KMS-11 (cell line): ENCODE results near the gene INSYN1.
"Not testable (repeated sequence)": the region's sequence is repeated elsewhere in the genome, so short reads cannot be mapped to it uniquely, and the experiment has no call there.

Experiments used
- H2AFZ ChIP-seq: fragments of 200-600 bp; sonication (generic); 2 replicates; pipeline ENCODE4 v1.6.1; 2016; ENCODE audit warnings: antibody characterized with exemption, mixed run types, low read depth
- H3K27ac ChIP-seq: fragments of 200-600 bp; sonication (generic); 2 replicates; pipeline ENCODE4 v1.6.1; 2016; ENCODE audit warnings: mild to moderate bottlenecking, mixed run types
- H3K27me3 ChIP-seq: fragments of 200-600 bp; sonication (generic); 2 replicates; pipeline ENCODE4 v1.6.1; 2017; ENCODE audit warnings: mild to moderate bottlenecking, low read depth, mixed run types, moderate library complexity; ENCODE audit not compliant: insufficient read depth
- H3K36me3 ChIP-seq: fragments of 200-600 bp; sonication (generic); 2 replicates; pipeline ENCODE4 v1.6.1; 2017; ENCODE audit warnings: mild to moderate bottlenecking, mixed run types; ENCODE audit not compliant: insufficient read depth
- H3K4me1 ChIP-seq: fragments of 200-600 bp; sonication (generic); 2 replicates; pipeline ENCODE4 v1.6.1; 2016; ENCODE audit warnings: mild to moderate bottlenecking, low read depth, mixed run types; ENCODE audit not compliant: poor library complexity, severe bottlenecking
- H3K4me2 ChIP-seq: fragments of 200-600 bp; sonication (generic); 2 replicates; pipeline ENCODE4 v1.7.0; 2016; ENCODE audit warnings: mild to moderate bottlenecking, mixed run types
- H3K4me3 ChIP-seq: fragments of 200-600 bp; sonication (generic); IDR thresholded peaks from 2 replicates; pipeline ENCODE4 v1.6.1; 2017; ENCODE audit warnings: low read depth, low read length, mixed read lengths; ENCODE audit not compliant: insufficient read depth
- H3K79me2 ChIP-seq: fragments of 200-600 bp; sonication (generic); 2 replicates; pipeline ENCODE4 v1.6.1; 2016; ENCODE audit warnings: low read depth, mixed run types; ENCODE audit not compliant: insufficient read depth
- H3K9ac ChIP-seq: fragments of 200-600 bp; sonication (generic); 2 replicates; pipeline ENCODE4 v1.6.1; 2016; ENCODE audit warnings: mild to moderate bottlenecking, mixed run types
- H4K20me1 ChIP-seq: fragments of 200-600 bp; sonication (generic); 2 replicates; pipeline ENCODE4 v1.6.1; 2016; ENCODE audit warnings: mild to moderate bottlenecking, mixed run types; ENCODE audit not compliant: insufficient read depth
- TF ChIP-seq, protein P1 (sequence below): fragments of 200-600 bp; sonication (generic); conservative IDR thresholded peaks from 2 replicates; pipeline ENCODE4 v1.6.1; 2017; ENCODE audit warnings: low read depth, mild to moderate bottlenecking, antibody characterized with exemption, low read length, moderate library complexity, mixed read lengths

INSYN1 gene

DNA sequence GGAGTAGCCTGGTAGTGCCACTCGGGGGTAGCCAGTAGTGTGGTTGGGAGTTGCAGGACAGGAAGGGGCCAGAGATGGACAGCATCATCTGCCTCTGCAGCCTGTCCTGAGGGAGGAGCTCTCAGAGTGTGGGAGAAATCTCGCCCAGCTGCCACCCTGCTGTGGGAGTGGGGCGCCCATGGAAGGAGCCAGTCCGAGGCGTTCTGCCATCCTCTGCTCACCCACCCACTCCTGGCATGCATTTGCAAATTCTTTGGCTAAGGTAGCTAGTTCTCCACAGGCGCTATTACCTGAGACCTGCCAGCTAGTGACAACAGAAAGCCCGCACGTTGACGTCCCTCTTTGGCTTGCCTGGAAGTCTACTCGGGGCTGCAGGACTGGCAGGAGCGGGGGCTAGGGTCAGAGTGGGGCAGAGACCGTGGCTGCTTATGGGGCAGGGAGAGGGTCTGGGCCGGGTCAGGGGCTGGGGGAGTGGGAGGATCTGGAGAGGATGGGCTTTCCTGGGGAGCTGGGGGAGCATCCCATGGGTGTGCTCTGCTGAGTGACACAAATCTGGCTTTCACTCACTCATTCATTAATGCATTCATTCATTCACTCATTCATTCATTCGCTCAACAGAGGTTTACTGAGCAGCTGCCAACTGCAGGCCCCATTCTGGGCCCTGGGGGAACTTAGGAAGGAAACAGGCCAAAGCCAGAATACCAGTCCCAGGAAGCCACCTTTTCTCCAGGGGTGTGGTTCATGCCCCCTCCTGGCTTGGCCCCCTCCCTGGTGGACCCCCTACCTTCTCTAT, 44.4 kb upstream of the INSYN1 start:
- Histone ChIP-seq H3K4me1 (no peaks in the 10 kb centered on the region), H3K79me2 (no peaks in the 10 kb centered on the region), H3K27me3 (peaks cover 16% of the 10 kb centered on the region; the same call in 1 of the 2 replicates), H4K20me1 (no peaks in the 10 kb centered on the region), H3K4me2 (no peak overlapping the region), H3K9ac (no peak overlapping the region), H3K4me3 (no peak overlapping the region), H3K36me3 (no peaks in the 10 kb centered on the region), H2AFZ (no peak overlapping the region), H3K27ac (no peak overlapping the region)
- TF ChIP-seq, protein P1, sequence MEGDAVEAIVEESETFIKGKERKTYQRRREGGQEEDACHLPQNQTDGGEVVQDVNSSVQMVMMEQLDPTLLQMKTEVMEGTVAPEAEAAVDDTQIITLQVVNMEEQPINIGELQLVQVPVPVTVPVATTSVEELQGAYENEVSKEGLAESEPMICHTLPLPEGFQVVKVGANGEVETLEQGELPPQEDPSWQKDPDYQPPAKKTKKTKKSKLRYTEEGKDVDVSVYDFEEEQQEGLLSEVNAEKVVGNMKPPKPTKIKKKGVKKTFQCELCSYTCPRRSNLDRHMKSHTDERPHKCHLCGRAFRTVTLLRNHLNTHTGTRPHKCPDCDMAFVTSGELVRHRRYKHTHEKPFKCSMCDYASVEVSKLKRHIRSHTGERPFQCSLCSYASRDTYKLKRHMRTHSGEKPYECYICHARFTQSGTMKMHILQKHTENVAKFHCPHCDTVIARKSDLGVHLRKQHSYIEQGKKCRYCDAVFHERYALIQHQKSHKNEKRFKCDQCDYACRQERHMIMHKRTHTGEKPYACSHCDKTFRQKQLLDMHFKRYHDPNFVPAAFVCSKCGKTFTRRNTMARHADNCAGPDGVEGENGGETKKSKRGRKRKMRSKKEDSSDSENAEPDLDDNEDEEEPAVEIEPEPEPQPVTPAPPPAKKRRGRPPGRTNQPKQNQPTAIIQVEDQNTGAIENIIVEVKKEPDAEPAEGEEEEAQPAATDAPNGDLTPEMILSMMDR: no peak

DNA sequence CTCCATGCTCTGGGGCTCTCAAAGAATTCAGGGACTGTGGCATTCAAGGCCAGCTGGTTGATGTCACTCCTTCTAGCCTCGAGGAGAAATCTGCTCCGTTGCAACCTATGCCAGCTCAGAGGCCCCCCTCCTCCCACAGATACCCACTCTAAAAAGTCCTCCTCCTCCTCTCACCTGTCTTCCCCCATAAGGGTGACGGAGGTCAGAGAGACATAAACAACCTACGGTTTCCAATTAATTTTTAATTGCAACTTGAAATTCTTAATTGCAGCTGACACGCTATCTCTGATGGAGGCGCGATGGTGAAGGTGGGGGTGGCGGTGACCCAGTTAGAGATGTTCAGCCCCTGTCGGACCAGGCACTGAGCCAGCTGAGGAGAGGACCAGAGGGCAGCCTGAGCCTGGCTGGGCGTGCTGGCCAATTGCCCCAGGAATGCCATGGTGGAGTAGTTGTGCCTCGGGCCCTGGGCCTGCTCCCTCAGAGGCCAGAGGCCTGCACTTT, 43.2 kb upstream of the INSYN1 start:
- no peaks in the 10 kb centered on the region for H3K79me2 ChIP-seq
- peaks cover 4% of the 10 kb centered on the region; the same call in 1 of the 2 replicates for H3K27me3 ChIP-seq
- H3K27ac ChIP-seq: no peak overlapping the region
- no peaks in the 10 kb centered on the region for H3K4me1 ChIP-seq
- no peaks in the 10 kb centered on the region for H3K36me3 ChIP-seq
- H2AFZ ChIP-seq: no peak overlapping the region
- no peak overlapping the region for H3K4me3 ChIP-seq
- H4K20me1 ChIP-seq: no peaks in the 10 kb centered on the region
- H3K9ac ChIP-seq: no peak overlapping the region
- no peak overlapping the region for H3K4me2 ChIP-seq
- TF ChIP-seq, protein P1: no peak

DNA sequence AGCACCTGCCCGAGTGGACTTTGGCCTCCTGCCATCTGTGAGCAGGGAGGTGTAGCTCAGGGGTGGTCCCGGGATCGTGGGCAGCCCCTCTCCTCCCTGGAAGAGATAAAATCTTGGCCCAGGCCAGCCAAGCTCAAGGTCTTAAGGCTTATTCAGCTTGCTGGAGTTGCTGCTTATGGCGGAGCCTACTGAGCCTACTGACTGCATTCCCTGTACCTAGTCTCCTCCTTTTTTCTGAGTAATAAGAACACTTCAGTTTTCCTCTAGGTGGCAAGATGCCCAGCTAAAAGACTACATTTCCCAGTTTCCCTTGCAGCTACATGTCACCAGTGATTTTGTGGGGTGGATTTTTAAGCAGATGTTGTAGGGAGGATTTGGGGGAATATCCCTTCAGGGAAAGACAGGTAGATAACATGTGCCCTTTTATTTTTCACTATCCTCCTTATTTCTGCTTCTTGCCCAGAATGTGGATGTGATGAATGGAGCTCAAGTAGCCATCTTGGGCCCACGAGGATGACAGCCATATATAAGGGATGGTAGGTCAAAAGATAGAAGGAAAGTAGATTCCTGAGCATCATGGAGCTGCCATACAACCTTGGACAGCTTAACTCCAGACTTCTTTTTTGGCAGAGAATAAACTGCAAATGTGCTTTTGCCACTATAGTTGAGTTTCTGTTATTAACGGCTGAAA, 41.4 kb upstream of the INSYN1 start:
- H3K9ac ChIP-seq: no peak overlapping the region
- H3K36me3 ChIP-seq: no peaks in the 10 kb centered on the region
- H4K20me1 ChIP-seq: no peaks in the 10 kb centered on the region
- no peak overlapping the region for H3K4me2 ChIP-seq
- TF ChIP-seq, protein P1: no peak
- H3K4me3 ChIP-seq: no peak overlapping the region
- H3K27me3 ChIP-seq: peaks cover 2% of the 10 kb centered on the region; the same call in 1 of the 2 replicates
- H2AFZ ChIP-seq: no peak overlapping the region
- H3K79me2 ChIP-seq: no peaks in the 10 kb centered on the region
- no peak overlapping the region for H3K27ac ChIP-seq
- no peaks in the 10 kb centered on the region for H3K4me1 ChIP-seq

DNA sequence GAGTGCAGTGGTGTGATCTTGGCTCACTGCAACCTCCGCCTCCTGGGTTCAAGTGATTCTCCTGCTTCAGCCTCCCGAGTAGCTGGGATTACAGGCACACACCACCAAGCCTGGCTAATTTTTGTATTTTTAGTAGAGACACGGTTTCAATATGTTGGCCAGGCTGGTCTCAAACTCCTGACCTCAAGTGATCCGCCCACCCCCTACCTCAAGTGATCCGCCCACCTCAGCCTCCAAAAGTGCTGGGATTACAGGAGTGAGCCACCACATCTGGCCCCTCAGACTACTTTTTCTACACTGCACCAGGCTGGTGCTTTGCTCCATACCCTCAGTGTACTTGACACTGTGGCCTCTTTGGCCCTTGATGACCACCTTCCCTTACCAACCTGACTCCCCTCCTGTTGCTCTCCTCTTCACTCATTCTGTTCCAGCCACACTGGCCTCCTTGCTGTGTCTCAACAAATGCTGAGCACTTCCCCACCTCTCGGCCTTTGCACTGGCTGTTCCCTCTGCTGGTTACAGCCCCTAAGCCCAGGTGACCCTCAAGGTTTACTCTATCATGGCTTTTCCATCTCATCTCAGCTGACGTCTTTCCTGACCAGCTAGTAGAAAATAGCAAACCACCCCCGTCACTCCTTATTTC, 39.9 kb upstream of the INSYN1 start:
- H3K9ac ChIP-seq, H2AFZ ChIP-seq, H3K4me1 ChIP-seq, H3K4me3 ChIP-seq, H3K27me3 ChIP-seq, H3K36me3 ChIP-seq, H3K79me2 ChIP-seq, H3K4me2 ChIP-seq, H3K27ac ChIP-seq, H4K20me1 ChIP-seq: not testable (repeated sequence)
